Kidney (tissue), 14 donors: ENCODE results near the gene TMEM131L. TPM values are rescaled to one million over a fixed set of nuclear protein-coding genes. Genes with fewer than 3 reads are reported as not detected.

Experiments
- DNase-seq, 5 donors: peaks; one replicate each; pipeline ENCODE4 v3.0.0-alpha.2; 2013 to 2020
- FAIRE-seq: peaks from 2 replicates; lab custom pipeline; 2012; peaks lifted over from hg19 to GRCh38; lab: Jason Lieb, UNC
- H3K27ac ChIP-seq, 2 donors: one replicate each; pipeline ENCODE4 v1.7.0; 2013; ENCODE audit warnings: low read depth in 2 of 2, low read length in 2 of 2, inconsistent platforms in 1 of 2
- H3K27me3 ChIP-seq: one replicate; pipeline ENCODE4 v1.7.1; 2013; ENCODE audit warnings: low read length, inconsistent platforms; ENCODE audit not compliant: control insufficient read depth, insufficient read depth
- H3K36me3 ChIP-seq, 3 donors: one replicate each; pipeline versions ENCODE4 v1.7.0 to v1.7.1; 2013; ENCODE audit warnings: low read length in 3 of 3, control low read depth in 1 of 3, inconsistent platforms in 1 of 3; ENCODE audit not compliant: insufficient read depth in 3 of 3, control insufficient read depth in 2 of 3
- H3K4me1 ChIP-seq, 3 donors: one replicate each; pipeline versions ENCODE4 v1.7.0 to v1.7.1; 2013; ENCODE audit warnings: low read length in 3 of 3, inconsistent platforms in 1 of 3, low read depth in 1 of 3; ENCODE audit not compliant: control insufficient read depth in 2 of 3, insufficient read depth in 2 of 3
- H3K4me3 ChIP-seq, 3 donors: one replicate each; pipeline versions ENCODE4 v1.7.0 to v1.8.1; 2013; ENCODE audit warnings: low read length in 3 of 3, control low read depth in 1 of 3, inconsistent platforms in 1 of 3
- H3K9ac ChIP-seq, 3 donors: one replicate each; pipeline versions ENCODE4 v1.7.0 to v1.7.1; 2013; ENCODE audit warnings: low read length in 3 of 3, control low read depth in 1 of 3, inconsistent platforms in 1 of 3
- H3K9me3 ChIP-seq, 3 donors: one replicate each; pipeline versions ENCODE4 v1.7.0 to v1.7.1; 2013; ENCODE audit warnings: low read length in 3 of 3, control low read depth in 1 of 3, inconsistent platforms in 1 of 3; ENCODE audit not compliant: control insufficient read depth in 2 of 3, insufficient read depth in 1 of 3
- intact Hi-C: fragments of 100-400 bp; cut with DNase I; formaldehyde crosslinking; loops from one replicate; pipeline ENCODE4 v1.11.1; 2022
- polyA plus RNA-seq: library from polyadenylated mRNA; stranded (reverse); fragments of 350-450 nt; fragmentation: Illumina TruSeq; extraction: RNeasy Lipid Tissue Mini Kit (QIAGEN cat#74804); gene quantifications from one replicate; pipeline ENCODE4 v1.2.3, GENCODE V29; 2014; ENCODE audit warnings: low read depth, low replicate concordance; ENCODE audit not compliant: insufficient read depth
- total RNA-seq: library from RNA; stranded (reverse); fragmentation: NEBNext Ultra II Directional; extraction: Animal tissue kit (Norgen Biotek cat#: 25700); gene quantifications from one replicate; pipeline ENCODE4 v1.2.1, GENCODE V29; 2021
- TF ChIP-seq, protein P1 (sequence below): IDR thresholded peaks from 3 replicates; pipeline ENCODE4 v1.5.1; 2012; ENCODE audit warnings: mild to moderate bottlenecking, moderate library complexity, borderline replicate concordance; ENCODE audit not compliant: insufficient read depth; ENCODE audit errors: extremely low read depth
- donor health status: control.
- donor health status: control.
- donor health status: control.
- donor health status: control.
- donor health status: control.
- donor health status: DM: yes; HTN: yes; CAD: no.
- donor health status: Normal renal cell carcinoma (clear cell type).

The TMEM131L gene
- total and polyA plus RNA-seq, 2 donors from 2014 or later: 3.0 to 17.0 TPM

- DNase-seq: no peak
- Histone ChIP-seq H3K27ac (no peak overlapping the region), H3K9me3 (no peaks in the 10 kb centered on the region), H3K27me3 (no peaks in the 10 kb centered on the region), H3K36me3 (peaks cover 0 to 2% (median 0%) of the 10 kb centered on the region in 3 donors), H3K4me3 (no peak overlapping the region), H3K9ac (no peak overlapping the region), H3K4me1 (no peaks in the 10 kb centered on the region)
- intact Hi-C loops: no loop called here
- TF ChIP-seq, protein P1, sequence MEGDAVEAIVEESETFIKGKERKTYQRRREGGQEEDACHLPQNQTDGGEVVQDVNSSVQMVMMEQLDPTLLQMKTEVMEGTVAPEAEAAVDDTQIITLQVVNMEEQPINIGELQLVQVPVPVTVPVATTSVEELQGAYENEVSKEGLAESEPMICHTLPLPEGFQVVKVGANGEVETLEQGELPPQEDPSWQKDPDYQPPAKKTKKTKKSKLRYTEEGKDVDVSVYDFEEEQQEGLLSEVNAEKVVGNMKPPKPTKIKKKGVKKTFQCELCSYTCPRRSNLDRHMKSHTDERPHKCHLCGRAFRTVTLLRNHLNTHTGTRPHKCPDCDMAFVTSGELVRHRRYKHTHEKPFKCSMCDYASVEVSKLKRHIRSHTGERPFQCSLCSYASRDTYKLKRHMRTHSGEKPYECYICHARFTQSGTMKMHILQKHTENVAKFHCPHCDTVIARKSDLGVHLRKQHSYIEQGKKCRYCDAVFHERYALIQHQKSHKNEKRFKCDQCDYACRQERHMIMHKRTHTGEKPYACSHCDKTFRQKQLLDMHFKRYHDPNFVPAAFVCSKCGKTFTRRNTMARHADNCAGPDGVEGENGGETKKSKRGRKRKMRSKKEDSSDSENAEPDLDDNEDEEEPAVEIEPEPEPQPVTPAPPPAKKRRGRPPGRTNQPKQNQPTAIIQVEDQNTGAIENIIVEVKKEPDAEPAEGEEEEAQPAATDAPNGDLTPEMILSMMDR: no peak
- no peak for FAIRE-seq
Observed at GRCh38 chr4:153582954-153583702, 117.0 kb downstream of the TMEM131L start.

GRCh38 chr4:153585026-153585425, 118.9 kb downstream of the TMEM131L start:
- DNase-seq: no peak
- Histone ChIP-seq H3K9me3 (no peaks in the 10 kb centered on the region), H3K27ac (no peak overlapping the region), H3K9ac (no peak overlapping the region), H3K27me3 (no peaks in the 10 kb centered on the region), H3K36me3 (peaks cover 0 to 2% (median 2%) of the 10 kb centered on the region in 3 donors), H3K4me1 (no peaks in the 10 kb centered on the region), H3K4me3 (no peak overlapping the region)
- no peak for FAIRE-seq
- intact Hi-C loops: no loop called here
- TF ChIP-seq, protein P1: no peak

DNA sequence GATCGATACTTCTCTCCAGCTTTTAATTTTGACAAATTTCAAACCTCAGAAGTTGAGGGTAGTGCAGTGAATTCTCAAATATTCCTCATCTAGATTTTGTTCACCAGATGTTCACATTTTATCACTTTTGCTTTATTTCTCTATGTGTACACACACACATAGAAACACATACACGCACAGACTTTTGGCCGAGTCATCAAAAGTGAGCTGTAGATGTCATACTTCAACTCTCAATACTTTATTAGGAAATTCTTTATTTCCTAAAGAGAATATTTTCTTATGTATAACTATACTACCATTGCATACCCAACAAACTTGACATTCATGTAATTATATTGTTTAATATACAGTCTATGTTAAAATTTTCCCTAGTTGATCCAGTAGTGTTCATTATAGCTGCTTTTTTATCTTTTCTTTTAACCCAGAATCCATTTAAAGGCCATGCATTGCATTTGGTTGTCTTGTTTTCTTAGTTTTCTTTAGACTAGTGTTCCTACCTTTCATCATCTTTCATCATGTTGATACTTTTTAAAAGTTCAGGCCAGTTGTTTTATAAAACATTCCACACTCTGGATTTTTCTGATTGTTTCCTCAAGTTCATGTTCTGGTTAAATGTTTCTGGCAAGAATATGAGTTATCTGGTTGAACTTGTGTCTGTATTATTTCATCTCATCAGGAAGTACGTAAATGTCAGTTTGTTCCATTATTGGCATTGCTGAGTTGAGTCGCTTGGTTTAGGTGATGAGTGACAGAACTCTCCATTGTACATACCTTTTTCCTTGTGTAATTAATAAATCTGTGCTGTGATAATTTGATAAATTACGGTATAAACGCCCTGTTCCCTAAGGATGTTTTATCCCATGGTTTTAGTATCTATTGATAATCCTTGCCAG, 123.8 kb downstream of the TMEM131L start:
- DNase-seq (no peak), FAIRE-seq (no peak)
- Histone ChIP-seq H3K9me3 (no peaks in the 10 kb centered on the region), H3K4me1 (no peaks in the 10 kb centered on the region), H3K36me3 (peaks cover 0 to 2% (median under 1%) of the 10 kb centered on the region in 3 donors), H3K9ac (no peak overlapping the region), H3K27me3 (no peaks in the 10 kb centered on the region), H3K4me3 (no peak overlapping the region), H3K27ac (no peak overlapping the region)
- TF ChIP-seq, protein P1: no peak
- intact Hi-C loops: no loop called here
